GM06990 (cell line): ENCODE measurements around the gene RFX7.

Experiments
- DNase-seq: peaks from one replicate; pipeline ENCODE4 v3.0.0-alpha.2; 2011; ENCODE audit not compliant: insufficient read length; ENCODE audit errors: extremely low read depth
- H3K27me3 ChIP-seq: replicated peaks from 2 replicates; pipeline ENCODE4 v1.6.0; 2011; ENCODE audit warnings: low read length; ENCODE audit not compliant: control insufficient read depth, insufficient read depth
- H3K36me3 ChIP-seq: 2 replicates; pipeline ENCODE4 v1.5.1; 2011; ENCODE audit warnings: low read length; ENCODE audit not compliant: control insufficient read depth, insufficient read depth
- H3K4me3 ChIP-seq: replicated peaks from 2 replicates; pipeline ENCODE4 v1.5.1; 2011; ENCODE audit warnings: low read depth, mild to moderate bottlenecking, control low read depth, low read length
- TF ChIP-seq, protein P1 (sequence below): IDR thresholded peaks from 2 replicates; pipeline ENCODE4 v1.5.1; 2011; ENCODE audit warnings: low read length, control low read depth, mild to moderate bottlenecking, inconsistent platforms; ENCODE audit not compliant: insufficient read depth, poor library complexity, severe bottlenecking

The RFX7 gene

GRCh38 chr15:56251315-56252095, 7.8 kb upstream of the RFX7 start:
- H3K4me3 ChIP-seq: no peak overlapping the region
- no peak for DNase-seq
- TF ChIP-seq, protein P1, sequence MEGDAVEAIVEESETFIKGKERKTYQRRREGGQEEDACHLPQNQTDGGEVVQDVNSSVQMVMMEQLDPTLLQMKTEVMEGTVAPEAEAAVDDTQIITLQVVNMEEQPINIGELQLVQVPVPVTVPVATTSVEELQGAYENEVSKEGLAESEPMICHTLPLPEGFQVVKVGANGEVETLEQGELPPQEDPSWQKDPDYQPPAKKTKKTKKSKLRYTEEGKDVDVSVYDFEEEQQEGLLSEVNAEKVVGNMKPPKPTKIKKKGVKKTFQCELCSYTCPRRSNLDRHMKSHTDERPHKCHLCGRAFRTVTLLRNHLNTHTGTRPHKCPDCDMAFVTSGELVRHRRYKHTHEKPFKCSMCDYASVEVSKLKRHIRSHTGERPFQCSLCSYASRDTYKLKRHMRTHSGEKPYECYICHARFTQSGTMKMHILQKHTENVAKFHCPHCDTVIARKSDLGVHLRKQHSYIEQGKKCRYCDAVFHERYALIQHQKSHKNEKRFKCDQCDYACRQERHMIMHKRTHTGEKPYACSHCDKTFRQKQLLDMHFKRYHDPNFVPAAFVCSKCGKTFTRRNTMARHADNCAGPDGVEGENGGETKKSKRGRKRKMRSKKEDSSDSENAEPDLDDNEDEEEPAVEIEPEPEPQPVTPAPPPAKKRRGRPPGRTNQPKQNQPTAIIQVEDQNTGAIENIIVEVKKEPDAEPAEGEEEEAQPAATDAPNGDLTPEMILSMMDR: no peak
- H3K27me3 ChIP-seq: no peaks in the 10 kb centered on the region
- no peaks in the 10 kb centered on the region for H3K36me3 ChIP-seq

GRCh38 chr15:56250626-56251025, 6.9 kb upstream of the RFX7 start:
- TF ChIP-seq, protein P1: no peak
- no peaks in the 10 kb centered on the region for H3K36me3 ChIP-seq
- DNase-seq: no peak
- no peaks in the 10 kb centered on the region for H3K27me3 ChIP-seq
- no peak overlapping the region for H3K4me3 ChIP-seq

- no peak for DNase-seq
- Histone ChIP-seq H3K27me3 (no peaks in the 10 kb centered on the region), H3K4me3 (no peak overlapping the region), H3K36me3 (no peaks in the 10 kb centered on the region)
- TF ChIP-seq, protein P1: peak; percentile 55
Observed at GRCh38 chr15:56249092-56249491, 5.4 kb upstream of the RFX7 start.

- Histone ChIP-seq H3K4me3 (no peak overlapping the region), H3K36me3 (no peaks in the 10 kb centered on the region), H3K27me3 (no peaks in the 10 kb centered on the region)
- TF ChIP-seq, protein P1: no peak
- no peak for DNase-seq
Observed at GRCh38 chr15:56248311-56248992, 4.8 kb upstream of the RFX7 start.

DNA sequence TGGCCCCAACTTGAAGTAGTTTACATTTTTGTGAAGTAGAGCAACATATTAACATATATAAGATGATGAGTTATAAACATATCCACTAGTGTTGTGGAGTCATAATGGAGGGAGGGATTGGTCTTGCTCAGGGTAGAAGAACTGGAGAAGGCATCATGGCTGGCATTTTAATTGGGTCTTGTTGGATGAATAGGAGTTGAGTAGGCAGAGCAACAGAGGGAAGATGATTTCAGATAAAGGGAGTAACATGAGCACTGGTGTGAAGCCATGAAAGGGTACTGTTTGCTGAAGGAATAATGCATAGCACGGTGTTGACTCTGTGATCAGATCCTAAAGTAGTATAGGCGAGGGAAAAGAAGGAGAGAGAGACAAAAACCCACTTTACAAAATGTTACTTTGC, 3.6 kb upstream of the RFX7 start:
- TF ChIP-seq, protein P1: no peak
- no peaks in the 10 kb centered on the region for H3K27me3 ChIP-seq
- DNase-seq: no peak
- no peak overlapping the region for H3K4me3 ChIP-seq
- no peaks in the 10 kb centered on the region for H3K36me3 ChIP-seq
